Large intestine (tissue), 3 donors: ENCODE results near the gene RHEBL1. TPM values are rescaled to one million over a fixed set of nuclear protein-coding genes. Genes with fewer than 3 reads are reported as not detected.

ENCODE experiments used
- DNase-seq, 2 donors: peaks; one replicate each; pipeline versions ENCODE4 v3.0.0 to v3.0.0-alpha.2; 2013
- H3K27ac ChIP-seq: one replicate; pipeline ENCODE4 v1.5.1; 2013; ENCODE audit warnings: low read length
- H3K27me3 ChIP-seq: 2 replicates; pipeline ENCODE4 v1.6.1; 2013; ENCODE audit warnings: low read length; ENCODE audit not compliant: control insufficient read depth, insufficient read depth
- H3K36me3 ChIP-seq: 2 replicates; pipeline ENCODE4 v1.6.1; 2013; ENCODE audit warnings: low read length; ENCODE audit not compliant: control insufficient read depth, insufficient read depth
- H3K4me1 ChIP-seq: one replicate; pipeline ENCODE4 v1.6.1; 2013; ENCODE audit warnings: low read length; ENCODE audit not compliant: control insufficient read depth, insufficient read depth
- H3K4me3 ChIP-seq: one replicate; pipeline ENCODE4 v1.5.1; 2013; ENCODE audit warnings: low read length
- H3K9me3 ChIP-seq: one replicate; pipeline ENCODE4 v1.6.1; 2013; ENCODE audit warnings: mild to moderate bottlenecking, low read depth, low read length, moderate library complexity; ENCODE audit not compliant: control insufficient read depth
- WGBS: methylation state at CpG from one replicate; pipeline ENCODE4 v1.1.5; 2013; ENCODE audit warnings: low lambda C conversion rate; ENCODE audit not compliant: insufficient coverage; 5-methylcytosine and 5-hydroxymethylcytosine counted together
- polyA plus RNA-seq: library from polyadenylated mRNA; unstranded; fragments of 120-200 nt; gene quantifications from one replicate; pipeline ENCODE4 v1.2.1, GENCODE V29; 2013

The RHEBL1 gene
- polyA plus RNA-seq, 1 donor, result 0.79 TPM

- H3K4me1 ChIP-seq, result no peaks in the 10 kb centered on the region
- no peaks in the 10 kb centered on the region for H3K27me3 ChIP-seq
- peaks cover 92% of the 10 kb centered on the region for H3K36me3 ChIP-seq
- no peaks in the 10 kb centered on the region for H3K9me3 ChIP-seq
- no peak for DNase-seq
- no peak overlapping the region for H3K4me3 ChIP-seq
- no CpG with 5 or more reads among the region's 9 CpGs for WGBS
- no peak overlapping the region for H3K27ac ChIP-seq
Observed at GRCh38 chr12:49037111-49037946, 32.5 kb downstream of the RHEBL1 start.

GRCh38 chr12:49036029-49036428, 33.8 kb downstream of the RHEBL1 start:
- peaks cover 92% of the 10 kb centered on the region for H3K36me3 ChIP-seq
- no peak for DNase-seq
- H3K27me3 ChIP-seq, result no peaks in the 10 kb centered on the region
- H3K27ac ChIP-seq, result no peak overlapping the region
- H3K4me1 ChIP-seq, result no peaks in the 10 kb centered on the region
- H3K4me3 ChIP-seq, result no peak overlapping the region
- H3K9me3 ChIP-seq, result no peaks in the 10 kb centered on the region
- 100% methylated on average over 2 of the region's 4 CpGs for WGBS

- H3K9me3 ChIP-seq, result no peaks in the 10 kb centered on the region
- H3K27me3 ChIP-seq, result no peaks in the 10 kb centered on the region
- WGBS, result no CpG with 5 or more reads among the region's 4 CpGs
- DNase-seq, result no peak
- H3K36me3 ChIP-seq, result peaks cover 91% of the 10 kb centered on the region
- no peak overlapping the region for H3K4me3 ChIP-seq
- H3K27ac ChIP-seq, result no peak overlapping the region
- no peaks in the 10 kb centered on the region for H3K4me1 ChIP-seq
Observed at GRCh38 chr12:49034286-49034622, 35.5 kb downstream of the RHEBL1 start.

GRCh38 chr12:49033611-49034285, 36.0 kb downstream of the RHEBL1 start:
- H3K9me3 ChIP-seq, result no peaks in the 10 kb centered on the region
- no peak for DNase-seq
- H3K27me3 ChIP-seq, result no peaks in the 10 kb centered on the region
- WGBS, result no CpG with 5 or more reads among the region's 12 CpGs
- H3K27ac ChIP-seq, result no peak overlapping the region
- no peak overlapping the region for H3K4me3 ChIP-seq
- peaks cover 91% of the 10 kb centered on the region for H3K36me3 ChIP-seq
- no peaks in the 10 kb centered on the region for H3K4me1 ChIP-seq

- no peaks in the 10 kb centered on the region for H3K27me3 ChIP-seq
- peaks cover 91% of the 10 kb centered on the region for H3K36me3 ChIP-seq
- WGBS, result no CpG with 5 or more reads among the region's 3 CpGs
- no peak overlapping the region for H3K4me3 ChIP-seq
- no peak for DNase-seq
- no peaks in the 10 kb centered on the region for H3K4me1 ChIP-seq
- H3K27ac ChIP-seq, result no peak overlapping the region
- H3K9me3 ChIP-seq, result no peaks in the 10 kb centered on the region
Observed at GRCh38 chr12:49032679-49033447, 36.9 kb downstream of the RHEBL1 start.

GRCh38 chr12:49032276-49032675, 37.5 kb downstream of the RHEBL1 start:
- no peak overlapping the region for H3K27ac ChIP-seq
- H3K4me1 ChIP-seq, result no peaks in the 10 kb centered on the region
- H3K27me3 ChIP-seq, result no peaks in the 10 kb centered on the region
- no peaks in the 10 kb centered on the region for H3K9me3 ChIP-seq
- no peak overlapping the region for H3K4me3 ChIP-seq
- H3K36me3 ChIP-seq, result peaks cover 91% of the 10 kb centered on the region
- no CpG with 5 or more reads among the region's 4 CpGs for WGBS
- no peak for DNase-seq

- Histone ChIP-seq H3K4me3 (no peak overlapping the region), H3K27ac (no peak overlapping the region), H3K4me1 (no peaks in the 10 kb centered on the region), H3K9me3 (no peaks in the 10 kb centered on the region), H3K27me3 (no peaks in the 10 kb centered on the region), H3K36me3 (peaks cover 91% of the 10 kb centered on the region)
- WGBS, result no CpG with 5 or more reads among the region's 8 CpGs
- DNase-seq, result no peak
Observed at GRCh38 chr12:49031573-49032161, 38.1 kb downstream of the RHEBL1 start.

GRCh38 chr12:49030714-49031572, 38.8 kb downstream of the RHEBL1 start:
- Histone ChIP-seq H3K36me3 (peaks cover 96% of the 10 kb centered on the region), H3K27me3 (no peaks in the 10 kb centered on the region), H3K27ac (no peak overlapping the region), H3K9me3 (no peaks in the 10 kb centered on the region), H3K4me1 (no peaks in the 10 kb centered on the region), H3K4me3 (no peak overlapping the region)
- no peak for DNase-seq
- no CpG with 5 or more reads among the region's 19 CpGs for WGBS

- no peak overlapping the region for H3K27ac ChIP-seq
- no peaks in the 10 kb centered on the region for H3K27me3 ChIP-seq
- peaks cover 98% of the 10 kb centered on the region for H3K36me3 ChIP-seq
- no peaks in the 10 kb centered on the region for H3K9me3 ChIP-seq
- no peak overlapping the region for H3K4me3 ChIP-seq
- WGBS, result no CpG with 5 or more reads among the region's 8 CpGs
- no peaks in the 10 kb centered on the region for H3K4me1 ChIP-seq
- DNase-seq, result no peak
Observed at GRCh38 chr12:49030119-49030518, 39.7 kb downstream of the RHEBL1 start.
